SK-N-SH (cell line): ENCODE data around the gene CCDC14. TPM values are rescaled to one million over a fixed set of nuclear protein-coding genes. Genes with fewer than 3 reads are reported as not detected.

Source experiments
- CTCF ChIA-PET: fragments of 300-600, 350-600 bp; formaldehyde crosslinking; extraction: SDS; loops from one replicate; lab custom pipeline; 2021; lab: Yijun Ruan, JAX
- POLR2A ChIA-PET: fragments of 350-600 bp; sonication (Branson Sonifier 250); formaldehyde crosslinking; extraction: SDS; loops from one replicate; lab custom pipeline; 2020; ENCODE audit warnings: antibody characterized with exemption, inconsistent platforms; lab: Yijun Ruan, JAX
- DNase-seq: peaks from one replicate; pipeline ENCODE4 v3.0.0; 2012
- H2AFZ ChIP-seq: fragments of 200-600 bp; sonication (generic); 2 replicates; pipeline ENCODE4 v1.8.1; 2016; ENCODE audit warnings: antibody characterized with exemption, mild to moderate bottlenecking, low read depth
- H3F3A ChIP-seq: fragments of 200-600 bp; sonication (generic); replicated peaks from 2 replicates; pipeline ENCODE3; 2016; ENCODE audit warnings: antibody characterized with exemption, mild to moderate bottlenecking; ENCODE audit not compliant: insufficient read depth
- H3K27ac ChIP-seq, 2 experiments: fragments of 200-500 bp in 1 of 2; fragments of 200-600 bp in 1 of 2; sonication (Bioruptor generic) in 1 of 2; sonication (generic), shearing (Covaris generic) in 1 of 2; 2 replicates each; pipeline versions ENCODE4 v1.5.1 to v1.6.1; 2014 to 2016; ENCODE audit warnings: low read depth in 2 of 2, inconsistent platforms in 1 of 2, low read length in 1 of 2, mild to moderate bottlenecking in 1 of 2, mixed read lengths in 1 of 2
- H3K27me3 ChIP-seq: fragments of 200-600 bp; sonication (generic), shearing (Covaris generic); 2 replicates; pipeline ENCODE4 v1.6.1; 2016; ENCODE audit warnings: mixed run types; ENCODE audit not compliant: insufficient read depth
- H3K36me3 ChIP-seq, 2 experiments: fragments of 200-500 bp in 1 of 2; fragments of 200-600 bp in 1 of 2; sonication (Bioruptor generic) in 1 of 2; sonication (generic) in 1 of 2; replicated peaks in 1 of 2; 2 replicates each; pipeline versions ENCODE3 to v1.5.1; 2014 to 2016; ENCODE audit warnings: low read length in 1 of 2, mild to moderate bottlenecking in 1 of 2; ENCODE audit not compliant: insufficient read depth in 2 of 2, control insufficient read depth in 1 of 2
- H3K4me1 ChIP-seq, 2 experiments: fragments of 200-500 bp in 1 of 2; fragments of 200-600 bp in 1 of 2; sonication (Bioruptor generic) in 1 of 2; sonication (generic), shearing (Covaris generic) in 1 of 2; 2 replicates each; pipeline versions ENCODE4 v1.5.1 to v1.6.1; 2014 to 2016; ENCODE audit warnings: low read depth in 1 of 2, low read length in 1 of 2, mixed run types in 1 of 2; ENCODE audit not compliant: insufficient read depth in 2 of 2, control insufficient read depth in 1 of 2
- H3K4me2 ChIP-seq: fragments of 200-600 bp; sonication (generic), shearing (Covaris generic); 2 replicates; pipeline ENCODE4 v1.6.1; 2017; ENCODE audit warnings: mixed run types
- H3K4me3 ChIP-seq, 2 experiments: fragments of 200-500 bp in 1 of 2; fragments of 200-600 bp in 1 of 2; sonication (Bioruptor generic) in 1 of 2; sonication (generic), shearing (Covaris generic) in 1 of 2; 2 replicates each; pipeline versions ENCODE4 v1.5.1 to v1.8.1; 2014 to 2016; ENCODE audit warnings: low read depth in 2 of 2, inconsistent platforms in 1 of 2, low read length in 1 of 2, mild to moderate bottlenecking in 1 of 2, mixed read lengths in 1 of 2, moderate library complexity in 1 of 2
- H3K79me2 ChIP-seq: fragments of 200-600 bp; sonication (generic); 2 replicates; pipeline ENCODE4 v1.8.1; 2017; ENCODE audit warnings: mild to moderate bottlenecking; ENCODE audit not compliant: insufficient read depth
- H3K9ac ChIP-seq: fragments of 200-600 bp; sonication (generic); 2 replicates; pipeline ENCODE4 v1.6.1; 2017; ENCODE audit warnings: mixed run types
- H3K9me2 ChIP-seq: fragments of 200-600 bp; sonication (generic); 2 replicates; pipeline ENCODE4 v1.6.1; 2017; ENCODE audit warnings: mixed run types
- H3K9me3 ChIP-seq: fragments of 200-600 bp; sonication (generic); 2 replicates; pipeline ENCODE4 v1.6.1; 2017; ENCODE audit warnings: mixed run types, mild to moderate bottlenecking, moderate library complexity
- H4K20me1 ChIP-seq: fragments of 200-600 bp; sonication (generic); 2 replicates; pipeline ENCODE4 v1.6.1; 2017; ENCODE audit warnings: mild to moderate bottlenecking, mixed run types; ENCODE audit not compliant: insufficient read depth
- CHD2 ChIP-seq: fragments of 150-350 bp; IDR thresholded peaks from 2 replicates; pipeline ENCODE4 v1.6.1; 2018; ENCODE audit warnings: low read length; ENCODE audit not compliant: partially characterized antibody
- ELF1 ChIP-seq: IDR thresholded peaks from 2 replicates; pipeline ENCODE4 v1.4.0; 2012
- EZH2phosphoT487 ChIP-seq: fragments of 200-600 bp; sonication (generic); IDR thresholded peaks from 2 replicates; pipeline ENCODE4 v1.6.1; 2017; ENCODE audit warnings: low read depth, mixed run types, mild to moderate bottlenecking, antibody characterized with exemption, moderate library complexity, borderline replicate concordance
- GABPA ChIP-seq: IDR thresholded peaks from 2 replicates; pipeline ENCODE4 v1.4.0; 2012; ENCODE audit warnings: low read depth, mild to moderate bottlenecking
- MEF2A ChIP-seq: IDR thresholded peaks from 2 replicates; pipeline ENCODE4 v1.4.0; 2012; ENCODE audit warnings: low read depth, borderline replicate concordance
- NFIC ChIP-seq: IDR thresholded peaks from 2 replicates; pipeline ENCODE4 v1.4.0; 2012; ENCODE audit warnings: borderline replicate concordance
- RAD21 ChIP-seq: IDR thresholded peaks from 2 replicates; pipeline ENCODE4 v1.6.1; 2012; ENCODE audit warnings: mild to moderate bottlenecking, low read length
- RCOR1 ChIP-seq: fragments of 150-350 bp; IDR thresholded peaks from 2 replicates; pipeline ENCODE4 v1.6.1; 2017; ENCODE audit warnings: antibody characterized with exemption, low read length
- REST ChIP-seq: IDR thresholded peaks from 2 replicates; pipeline ENCODE4 v1.6.1; 2012; ENCODE audit warnings: mild to moderate bottlenecking, low read depth, low read length, moderate library complexity
- RFX5 ChIP-seq: IDR thresholded peaks from 2 replicates; pipeline ENCODE4 v1.6.1; 2012; ENCODE audit warnings: mild to moderate bottlenecking, improper control_type of control experiment, low read length
- SIN3A ChIP-seq: IDR thresholded peaks from 2 replicates; pipeline ENCODE4 v1.6.1; 2012; ENCODE audit warnings: low read depth, mild to moderate bottlenecking, low read length, moderate library complexity, borderline replicate concordance
- SMC3 ChIP-seq: IDR thresholded peaks from 2 replicates; pipeline ENCODE4 v1.6.1; 2012; ENCODE audit warnings: low read depth, low read length, improper control_type of control experiment
- TAF1 ChIP-seq: IDR thresholded peaks from 2 replicates; pipeline ENCODE4 v1.6.1; 2012; ENCODE audit warnings: low read depth, mild to moderate bottlenecking, low read length, moderate library complexity, borderline replicate concordance
- TEAD4 ChIP-seq: IDR thresholded peaks from 2 replicates; pipeline ENCODE4 v1.4.0; 2012; ENCODE audit warnings: mild to moderate bottlenecking, borderline replicate concordance; ENCODE audit not compliant: insufficient read depth
- WGBS: methylation state at CpG from one replicate; pipeline ENCODE4 v1.1.6; 2017; ENCODE audit warnings: low lambda C conversion rate; 5-methylcytosine and 5-hydroxymethylcytosine counted together
- polyA plus RNA-seq, 3 experiments: library from polyadenylated mRNA; depleted of rRNA; stranded (reverse); fragments of >200 nt; gene quantifications; 2 replicates each; pipeline ENCODE4 v1.2.3, GENCODE V29; 2012
- TF ChIP-seq, protein P1 (sequence below): IDR thresholded peaks from 2 replicates; pipeline ENCODE4 v1.4.0; 2012; ENCODE audit warnings: low read depth, borderline replicate concordance
- TF ChIP-seq, protein P2 (sequence below): IDR thresholded peaks from 2 replicates; pipeline ENCODE4 v1.4.0; 2012; ENCODE audit warnings: low read depth, borderline replicate concordance

The CCDC14 gene
- polyA plus RNA-seq, 1 of the 3 experiments (the other 2 are of a cell fraction), result 147 TPM

GRCh38 chr3:123877965-123878364, 83.1 kb downstream of the CCDC14 start:
- Histone ChIP-seq H3K4me3 (no peak overlapping the region), H3K9ac (no peak overlapping the region), H3F3A (peaks cover 32% of the 10 kb centered on the region), H2AFZ (no peak overlapping the region), H3K9me3 (0 out of 2 replicates have a peak, but pooled peaks cover 5% of the 10 kb centered on the region), H3K36me3 (peaks cover 58 to 65% of the 10 kb centered on the region in 2 experiments), H3K9me2 (no peaks in the 10 kb centered on the region), H4K20me1 (no peaks in the 10 kb centered on the region; the same call in 1 of the 2 replicates), H3K4me1 (peaks cover 11 to 24% of the 10 kb centered on the region in 2 experiments; a peak in 3 of 4 replicates), H3K27ac (no peak overlapping the region), H3K27me3 (no peaks in the 10 kb centered on the region), H3K4me2 (peak overlapping the region; percentile 10), H3K79me2 (peaks cover 100% of the 10 kb centered on the region)
- 79% methylated on average over 4 of the region's 4 CpGs for WGBS
- ChIA-PET CTCF (interaction anchor here (1.0 to 1.3 kb wide), 2 partner anchors 9 to 12 kb away, joined by 3 to 4 read pairs; no protein-coding TSS in a partner anchor), POLR2A (no interaction called here)
- DNase-seq, result no peak
- TF ChIP-seq RCOR1, result no peak

DNA sequence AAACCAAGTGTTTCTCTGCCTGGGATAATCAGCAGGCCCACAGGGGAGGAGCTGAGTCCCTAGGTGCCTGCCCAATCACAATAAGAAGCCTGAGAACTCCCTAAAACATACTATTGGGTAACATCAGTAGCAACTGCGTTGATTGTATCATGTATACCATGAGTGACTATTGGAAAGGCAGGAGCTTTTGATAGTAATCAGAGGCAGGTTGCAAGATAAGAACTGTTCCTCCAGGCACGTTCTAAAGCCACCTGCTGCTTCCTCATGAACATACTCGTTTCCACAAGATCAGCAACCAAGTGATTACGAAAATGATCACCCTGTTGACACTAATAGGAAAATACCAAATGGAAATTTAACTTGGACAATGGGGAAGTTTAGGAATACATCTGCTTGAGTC, 83.6 kb downstream of the CCDC14 start:
- Histone ChIP-seq H3K4me1 (peaks cover 13 to 25% of the 10 kb centered on the region in 2 experiments; a peak in 3 of 4 replicates), H3K27ac (peak overlapping the region in 1 of 2 experiments; percentile 28; a peak in 1 of 4 replicates), H3K9ac (no peak overlapping the region), H3K4me3 (no peak overlapping the region), H3K36me3 (peaks cover 63 to 70% of the 10 kb centered on the region in 2 experiments), H4K20me1 (no peaks in the 10 kb centered on the region; the same call in 1 of the 2 replicates), H2AFZ (no peak overlapping the region), H3K79me2 (peaks cover 100% of the 10 kb centered on the region), H3F3A (peaks cover 36% of the 10 kb centered on the region), H3K9me3 (0 out of 2 replicates have a peak, but pooled peaks cover 5% of the 10 kb centered on the region), H3K27me3 (no peaks in the 10 kb centered on the region), H3K4me2 (peak overlapping the region; percentile 4; the same call in 1 of the 2 replicates), H3K9me2 (no peaks in the 10 kb centered on the region)
- WGBS, result 89% methylated on average over 4 of the region's 4 CpGs
- TF ChIP-seq, protein P1, sequence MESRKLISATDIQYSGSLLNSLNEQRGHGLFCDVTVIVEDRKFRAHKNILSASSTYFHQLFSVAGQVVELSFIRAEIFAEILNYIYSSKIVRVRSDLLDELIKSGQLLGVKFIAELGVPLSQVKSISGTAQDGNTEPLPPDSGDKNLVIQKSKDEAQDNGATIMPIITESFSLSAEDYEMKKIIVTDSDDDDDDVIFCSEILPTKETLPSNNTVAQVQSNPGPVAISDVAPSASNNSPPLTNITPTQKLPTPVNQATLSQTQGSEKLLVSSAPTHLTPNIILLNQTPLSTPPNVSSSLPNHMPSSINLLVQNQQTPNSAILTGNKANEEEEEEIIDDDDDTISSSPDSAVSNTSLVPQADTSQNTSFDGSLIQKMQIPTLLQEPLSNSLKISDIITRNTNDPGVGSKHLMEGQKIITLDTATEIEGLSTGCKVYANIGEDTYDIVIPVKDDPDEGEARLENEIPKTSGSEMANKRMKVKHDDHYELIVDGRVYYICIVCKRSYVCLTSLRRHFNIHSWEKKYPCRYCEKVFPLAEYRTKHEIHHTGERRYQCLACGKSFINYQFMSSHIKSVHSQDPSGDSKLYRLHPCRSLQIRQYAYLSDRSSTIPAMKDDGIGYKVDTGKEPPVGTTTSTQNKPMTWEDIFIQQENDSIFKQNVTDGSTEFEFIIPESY, result no peak
- no peak for TF ChIP-seq TEAD4
- no peak for TF ChIP-seq CHD2
- TF ChIP-seq EZH2phosphoT487, result no peak
- TF ChIP-seq TAF1, result no peak
- TF ChIP-seq NFIC, result no peak
- TF ChIP-seq SMC3, result no peak
- TF ChIP-seq RFX5, result no peak
- no peak for TF ChIP-seq MEF2A
- TF ChIP-seq REST, result no peak
- no peak for TF ChIP-seq SIN3A
- TF ChIP-seq ELF1, result no peak
- TF ChIP-seq, protein P2, sequence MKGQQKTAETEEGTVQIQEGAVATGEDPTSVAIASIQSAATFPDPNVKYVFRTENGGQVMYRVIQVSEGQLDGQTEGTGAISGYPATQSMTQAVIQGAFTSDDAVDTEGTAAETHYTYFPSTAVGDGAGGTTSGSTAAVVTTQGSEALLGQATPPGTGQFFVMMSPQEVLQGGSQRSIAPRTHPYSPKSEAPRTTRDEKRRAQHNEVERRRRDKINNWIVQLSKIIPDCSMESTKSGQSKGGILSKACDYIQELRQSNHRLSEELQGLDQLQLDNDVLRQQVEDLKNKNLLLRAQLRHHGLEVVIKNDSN, result no peak
- no peak for TF ChIP-seq RAD21
- TF ChIP-seq GABPA, result no peak
- no peak for DNase-seq
- ChIA-PET POLR2A (no interaction called here), CTCF (interaction anchor here (1.0 to 1.3 kb wide), 2 partner anchors 9 to 12 kb away, joined by 3 to 4 read pairs; no protein-coding TSS in a partner anchor)
